LNCaP clone FGC (cell line): ENCODE data around the gene ZNF296.

ENCODE experiments used
- DNase-seq: peaks from one replicate; pipeline ENCODE4 v3.0.0-alpha.2; 2011; ENCODE audit warnings: low read depth
- H3K4me3 ChIP-seq: 2 replicates; pipeline ENCODE4 v1.5.1; 2011; ENCODE audit warnings: mild to moderate bottlenecking, low read depth, low read length, control low read depth
- CTCF ChIP-seq: IDR thresholded peaks from 2 replicates; pipeline ENCODE4 v1.5.1; 2012; ENCODE audit warnings: mild to moderate bottlenecking; ENCODE audit not compliant: control insufficient read depth, insufficient read depth; ENCODE audit errors: extremely low read depth

The ZNF296 gene

GRCh38 chr19:45021971-45022370, 54.3 kb downstream of the ZNF296 start:
- no peak for TF ChIP-seq CTCF
- DNase-seq, result no peak
- H3K4me3 ChIP-seq, result no peak overlapping the region
